Upper lobe of left lung (tissue), 6 donors: Measurements from ENCODE around the gene SERTAD1. TPM values are rescaled to one million over a fixed set of nuclear protein-coding genes. Genes with fewer than 3 reads are reported as not detected.

Source experiments
- ATAC-seq, 2 donors: fragments of 200-7000 bp; cut with Tn5 transposase; one replicate each; pipeline ENCODE4 v1.9.1; 2022; ENCODE audit warnings: mild to moderate bottlenecking in 2 of 2, moderate library complexity in 2 of 2; ENCODE audit not compliant: low FRiP score in 2 of 2
- DNase-seq, 2 donors: peaks; one replicate each; pipeline ENCODE4 v3.0.0-alpha.2; 2019 to 2020
- H3K27ac ChIP-seq, 4 donors: fragments of 200-600 bp; sonication (generic); one replicate each; pipeline ENCODE4 v1.5.1; 2016 to 2019
- H3K27me3 ChIP-seq, 4 donors: fragments of 200-600 bp; sonication (generic); one replicate each; pipeline ENCODE4 v1.5.1; 2017 to 2019
- H3K36me3 ChIP-seq, 4 donors: fragments of 200-600 bp; sonication (generic); one replicate each; pipeline ENCODE4 v1.5.1; 2016 to 2019
- H3K4me1 ChIP-seq, 4 donors: fragments of 200-600 bp; sonication (generic); one replicate each; pipeline ENCODE4 v1.5.1; 2018 to 2019
- H3K4me3 ChIP-seq, 4 donors: fragments of 200-600 bp; sonication (generic); one replicate each; pipeline ENCODE4 v1.5.1; 2017 to 2019; ENCODE audit warnings: mild to moderate bottlenecking in 2 of 4, moderate library complexity in 1 of 4
- H3K9me3 ChIP-seq, 4 donors: fragments of 200-600 bp; sonication (generic); one replicate each; pipeline ENCODE4 v1.5.1; 2018 to 2019
- EP300 ChIP-seq, 4 donors: sonication (generic); formaldehyde crosslinking; IDR thresholded peaks; one replicate each; pipeline ENCODE4 v1.5.1; 2017; ENCODE audit warnings: antibody characterized with exemption in 4 of 4, control low read depth in 2 of 4
- POLR2A ChIP-seq, 4 donors: fragments of 450-650 bp; IDR thresholded peaks; one replicate each; pipeline ENCODE4 v1.5.1; 2016 to 2017; ENCODE audit warnings: antibody characterized with exemption in 4 of 4, mild to moderate bottlenecking in 2 of 4
- POLR2AphosphoS5 ChIP-seq, 2 donors: sonication (generic); formaldehyde crosslinking; IDR thresholded peaks; one replicate each; pipeline ENCODE4 v1.5.1; 2017; ENCODE audit warnings: antibody characterized with exemption in 2 of 2
- WGBS, 2 donors: methylation state at CpG; one replicate each; pipeline ENCODE4 v1.1.5; 2017 to 2018; 5-methylcytosine and 5-hydroxymethylcytosine counted together
- total RNA-seq, 6 donors: library from RNA; depleted of rRNA in 4 of 6; stranded (reverse); fragments of >200 nt in 4 of 6; gene quantifications; one replicate each; pipeline versions ENCODE4 v1.1.0 to v1.2.1, GENCODE V29; 2016 to 2021
- TF ChIP-seq, protein P1 (sequence below), 6 experiments: fragments of 450-650 bp in 4 of 6; fragments of 200-600 bp in 2 of 6; sonication (generic) in 2 of 6; IDR thresholded peaks; one replicate each; pipeline ENCODE4 v1.5.1; 2016 to 2019; ENCODE audit warnings: antibody characterized with exemption in 6 of 6
- donor health status: DM: no; HTN: no; CAD: no; lungs with moderate emphysema.
- donor health status: DM: no; HTN: yes; CAD: no; lungs with severe emphysema.

Gene SERTAD1
- total RNA-seq, 6 donors from 2014 or later = 2.1 to 37.5 (median 18.4) TPM

DNA sequence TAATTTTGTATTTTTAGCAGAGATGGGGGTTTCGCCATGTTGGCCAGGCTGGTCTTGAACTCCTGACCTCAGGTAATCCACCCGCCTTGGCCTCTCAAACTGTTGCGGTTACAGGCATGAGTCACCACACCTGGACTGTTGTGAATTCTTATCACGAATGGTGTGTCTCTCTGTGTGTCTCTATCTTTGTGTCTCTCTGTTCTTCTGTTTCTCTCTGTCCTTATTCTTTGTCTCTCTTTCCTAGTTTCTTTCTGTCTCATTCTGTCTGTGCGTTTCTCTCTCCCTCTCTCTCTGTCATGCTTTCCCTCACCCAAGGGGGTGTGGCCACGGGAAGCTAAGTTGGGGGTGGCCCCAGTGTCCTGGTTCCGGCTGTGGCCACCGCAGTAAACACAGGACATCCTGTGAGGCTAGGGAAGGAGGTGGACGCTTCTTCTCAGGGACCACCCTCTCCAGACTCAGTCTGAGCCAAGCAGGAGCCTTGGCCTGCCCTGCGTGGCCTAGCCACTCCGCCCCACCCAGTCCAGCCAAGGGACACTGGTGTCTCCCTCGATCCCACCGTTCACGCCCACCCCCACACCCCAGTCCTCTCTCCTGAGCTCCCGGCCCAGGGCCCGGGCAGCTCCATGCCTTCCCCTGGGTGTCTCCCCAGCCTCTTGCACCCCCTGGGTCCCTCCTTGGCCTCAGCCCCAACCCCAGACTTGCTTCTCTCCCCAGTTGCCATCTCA, 8.7 kb downstream of the SERTAD1 start:
- Histone ChIP-seq H3K4me3 (no peak overlapping the region), H3K27me3 (no peaks in the 10 kb centered on the region), H3K36me3 (peaks cover 0 to 7% (median 0%) of the 10 kb centered on the region in 4 donors), H3K4me1 (peaks cover 49 to 70% (median 64%) of the 10 kb centered on the region in 4 donors), H3K9me3 (no peaks in the 10 kb centered on the region), H3K27ac (peak overlapping the region; percentile 68 to 100 (median 90))
- DNase-seq = peak; percentile 61 to 62
- TF ChIP-seq POLR2A (IDR thresholded peaks at IDR 0.05) (peak in 2 of 4 donors; percentile 36 to 72), EP300 (IDR thresholded peaks at IDR 0.05) (peak in 2 of 4 donors; percentile 72 to 82), POLR2AphosphoS5 (IDR thresholded peaks at IDR 0.05) (peak; percentile 87 to 92)
- TF ChIP-seq, protein P1, sequence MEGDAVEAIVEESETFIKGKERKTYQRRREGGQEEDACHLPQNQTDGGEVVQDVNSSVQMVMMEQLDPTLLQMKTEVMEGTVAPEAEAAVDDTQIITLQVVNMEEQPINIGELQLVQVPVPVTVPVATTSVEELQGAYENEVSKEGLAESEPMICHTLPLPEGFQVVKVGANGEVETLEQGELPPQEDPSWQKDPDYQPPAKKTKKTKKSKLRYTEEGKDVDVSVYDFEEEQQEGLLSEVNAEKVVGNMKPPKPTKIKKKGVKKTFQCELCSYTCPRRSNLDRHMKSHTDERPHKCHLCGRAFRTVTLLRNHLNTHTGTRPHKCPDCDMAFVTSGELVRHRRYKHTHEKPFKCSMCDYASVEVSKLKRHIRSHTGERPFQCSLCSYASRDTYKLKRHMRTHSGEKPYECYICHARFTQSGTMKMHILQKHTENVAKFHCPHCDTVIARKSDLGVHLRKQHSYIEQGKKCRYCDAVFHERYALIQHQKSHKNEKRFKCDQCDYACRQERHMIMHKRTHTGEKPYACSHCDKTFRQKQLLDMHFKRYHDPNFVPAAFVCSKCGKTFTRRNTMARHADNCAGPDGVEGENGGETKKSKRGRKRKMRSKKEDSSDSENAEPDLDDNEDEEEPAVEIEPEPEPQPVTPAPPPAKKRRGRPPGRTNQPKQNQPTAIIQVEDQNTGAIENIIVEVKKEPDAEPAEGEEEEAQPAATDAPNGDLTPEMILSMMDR (IDR thresholded peaks at IDR 0.05) = no peak
- 25 to 28% methylated on average over 12 to 14 of the region's 16 CpGs for WGBS, 2 donors
- no peak for ATAC-seq

DNA sequence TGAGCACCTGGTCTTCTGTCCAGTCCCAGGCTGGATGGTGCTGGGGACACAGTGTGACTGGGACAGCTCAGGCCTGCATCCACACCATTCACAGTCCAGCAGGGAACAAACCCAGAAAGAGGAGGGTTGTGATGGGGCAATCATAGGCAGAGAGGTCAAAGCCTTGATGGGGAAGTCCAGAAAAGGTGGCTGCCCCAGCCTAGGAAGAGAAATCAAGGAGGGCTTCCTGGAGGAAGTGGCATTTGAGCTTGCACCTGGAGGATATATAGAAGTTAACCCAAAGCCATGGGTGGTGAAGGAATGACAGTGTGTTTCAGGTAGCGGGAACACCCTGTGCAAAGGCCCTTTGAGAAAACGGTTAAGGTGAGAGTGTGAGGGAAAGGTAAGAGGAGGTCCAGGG, 10.0 kb downstream of the SERTAD1 start:
- Histone ChIP-seq H3K9me3 (no peaks in the 10 kb centered on the region), H3K36me3 (no peaks in the 10 kb centered on the region), H3K27me3 (no peaks in the 10 kb centered on the region), H3K27ac (peak overlapping the region; percentile 5 to 100 (median 90)), H3K4me3 (no peak overlapping the region), H3K4me1 (peaks cover 41 to 62% (median 56%) of the 10 kb centered on the region in 4 donors)
- ATAC-seq (no peak), DNase-seq (no peak)
- TF ChIP-seq, protein P1 (IDR thresholded peaks at IDR 0.05) = no peak
- TF ChIP-seq POLR2AphosphoS5 (IDR thresholded peaks at IDR 0.05) (no peak), EP300 (IDR thresholded peaks at IDR 0.05) (no peak), POLR2A (IDR thresholded peaks at IDR 0.05) (no peak)
- 95 to 97% methylated on average over 2 of the region's 2 CpGs for WGBS, 2 donors

DNA sequence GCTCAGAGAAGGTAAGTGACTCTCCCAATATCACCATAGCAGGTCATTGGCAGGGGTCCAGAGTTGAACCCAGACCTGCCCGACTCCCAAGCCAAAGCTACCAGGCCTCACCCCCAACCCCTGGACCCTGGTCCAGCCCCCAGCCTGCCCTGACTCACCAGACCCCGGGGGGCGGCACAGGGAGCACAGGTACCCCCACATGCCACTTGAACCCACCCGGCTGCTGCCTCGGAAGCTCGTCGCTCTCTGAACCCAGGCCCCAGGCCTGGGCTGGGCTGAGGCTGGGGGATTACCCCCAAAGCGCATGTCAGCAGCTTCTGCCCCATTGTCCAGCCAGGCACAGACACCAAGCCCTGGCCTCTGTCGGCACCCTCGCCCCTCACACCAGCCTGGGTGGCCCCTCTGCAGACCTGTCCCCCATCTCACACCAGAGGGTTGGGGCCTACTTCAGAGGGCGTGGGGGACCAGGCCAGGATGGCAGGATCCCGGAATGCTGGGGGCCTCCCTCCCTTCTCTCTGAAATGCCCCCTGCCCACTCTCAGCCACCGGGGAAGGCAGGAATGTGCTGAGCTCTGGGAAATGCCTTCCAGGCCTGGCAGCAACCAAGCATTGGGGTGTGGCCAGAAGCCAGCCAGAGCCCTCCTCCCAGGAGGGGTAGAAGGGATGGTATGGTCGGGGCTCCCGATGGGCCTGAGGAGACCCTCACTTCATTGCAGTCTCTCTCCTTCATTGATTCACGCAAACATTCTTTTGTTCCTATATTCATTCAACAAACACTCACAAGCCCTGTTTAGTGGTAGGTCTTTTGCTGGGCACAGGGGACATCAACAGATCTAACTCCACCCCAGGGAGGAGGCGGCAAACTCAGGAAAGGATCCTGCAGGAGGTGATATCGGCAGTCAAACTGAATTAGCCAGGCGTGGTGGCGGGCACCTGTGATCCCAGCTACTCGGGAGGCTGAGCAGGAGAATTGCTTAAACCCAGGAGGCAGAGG, 11.0 kb downstream of the SERTAD1 start:
- no peaks in the 10 kb centered on the region for H3K36me3 ChIP-seq
- H3K27me3 ChIP-seq = no peaks in the 10 kb centered on the region
- peak overlapping the region in 1 of 4 donors; percentile 61 for H3K4me3 ChIP-seq
- H3K9me3 ChIP-seq = no peaks in the 10 kb centered on the region
- TF ChIP-seq EP300 (IDR thresholded peaks at IDR 0.05) (no peak), POLR2A (IDR thresholded peaks at IDR 0.05) (no peak), POLR2AphosphoS5 (IDR thresholded peaks at IDR 0.05) (no peak)
- TF ChIP-seq, protein P1 (IDR thresholded peaks at IDR 0.05) = no peak
- ATAC-seq (no peak), DNase-seq (peak in 1 of 2 donors; percentile 50)
- 76% methylated on average over 8 to 17 of the region's 21 CpGs for WGBS, 2 donors
- H3K4me1 ChIP-seq = peaks cover 34 to 54% (median 48%) of the 10 kb centered on the region in 4 donors
- H3K27ac ChIP-seq = peak overlapping the region; percentile 47 to 100 (median 80)

DNA sequence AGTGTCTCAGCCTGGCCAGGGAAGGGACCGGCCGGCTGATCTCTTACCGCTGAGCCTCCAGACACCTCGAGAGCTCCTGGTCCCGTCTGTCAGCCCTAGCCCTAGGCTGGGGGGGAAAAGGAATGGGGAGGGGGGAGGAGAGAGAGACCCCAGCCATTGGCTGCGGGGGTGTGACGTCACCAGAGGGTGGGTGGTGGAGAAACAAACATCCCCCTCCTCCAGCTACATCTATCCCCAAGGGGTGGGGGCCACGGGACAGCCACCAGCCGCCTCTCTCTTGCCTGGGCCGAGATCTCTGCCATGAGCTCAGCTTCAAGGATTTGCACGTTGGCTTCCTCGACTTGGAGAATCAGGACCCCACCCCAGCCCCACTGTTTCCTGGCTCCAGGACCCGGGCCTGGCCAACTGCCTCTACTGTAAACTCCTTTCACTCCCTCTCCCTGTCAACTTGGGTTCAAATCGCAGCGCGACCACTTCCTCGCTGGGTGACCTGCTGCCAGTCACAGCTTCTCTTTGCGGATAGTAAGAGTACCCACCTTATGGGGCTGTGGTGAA, 12.4 kb downstream of the SERTAD1 start, which contains the start of gene PRX:
Gene PRX, minus strand, starts transcription at position 88 of the 555 bp plus-strand sequence. CDS start 5,446 bp downstream, outside the sequence.
- Histone ChIP-seq H3K4me1 (peaks cover 25 to 41% (median 40%) of the 10 kb centered on the region in 4 donors), H3K9me3 (no peaks in the 10 kb centered on the region), H3K4me3 (peak within 1 kb of the TSS; percentile 21 to 61 (median 44)), H3K36me3 (no peaks in the 10 kb centered on the region), H3K27ac (peak within 1 kb of the TSS; percentile 68 to 100 (median 87)), H3K27me3 (no peaks in the 10 kb centered on the region)
- WGBS, 2 donors = 19 to 28% methylated on average over 14 to 18 of the region's 18 CpGs
- DNase-seq (peak in 1 of 2 donors; percentile 45), ATAC-seq (no peak)
- peak in 3 of 4 donors; percentile 32 to 76 (median 56) for TF ChIP-seq POLR2A (IDR thresholded peaks at IDR 0.05)
- no peak for TF ChIP-seq EP300 (IDR thresholded peaks at IDR 0.05)
- TF ChIP-seq, protein P1 (IDR thresholded peaks at IDR 0.05) = no peak
- peak; percentile 67 to 91 for TF ChIP-seq POLR2AphosphoS5 (IDR thresholded peaks at IDR 0.05)
